ENCODE data around the gene CDCA7.

Gene CDCA7

DNA sequence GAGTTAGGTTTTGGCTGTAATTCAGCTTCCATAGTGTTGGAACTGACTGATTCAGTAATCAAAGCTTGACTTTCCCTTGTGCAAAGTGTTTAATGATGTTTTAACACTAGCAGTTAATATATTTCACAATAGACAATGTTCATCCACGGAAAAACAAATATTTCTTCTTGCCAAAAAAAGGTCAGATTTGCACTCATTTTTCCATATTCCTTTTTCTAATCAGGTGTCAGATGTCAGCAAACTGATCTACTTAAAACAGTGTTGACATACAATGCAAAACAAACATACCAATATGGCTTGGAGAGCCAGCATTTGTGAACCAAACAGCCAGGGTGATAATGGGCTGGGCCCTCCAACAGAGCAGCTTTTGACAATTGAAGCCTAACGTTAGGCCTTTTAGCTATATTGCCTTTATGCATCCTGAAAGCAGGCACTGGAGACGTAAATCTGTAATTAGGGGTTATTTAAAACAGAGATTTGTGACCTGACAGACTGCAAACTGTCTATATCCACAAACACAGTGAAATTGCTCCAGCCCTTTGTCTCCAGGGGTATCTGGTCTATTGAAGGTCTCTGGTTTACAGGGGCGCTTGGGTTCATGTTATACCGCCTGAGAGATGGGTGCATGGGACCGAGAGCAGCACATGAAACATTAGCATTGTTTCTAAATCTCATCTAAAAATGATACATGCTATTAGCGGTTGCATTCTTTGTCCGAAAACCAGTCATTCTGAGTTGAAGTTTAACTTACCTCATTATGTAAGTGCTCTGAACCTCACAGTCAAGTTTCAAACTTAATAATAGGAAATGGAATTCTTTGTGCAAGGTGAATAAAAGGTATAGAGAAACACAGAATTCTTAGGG is 7.1 kb upstream of the CDCA7 start:
- Histone ChIP-seq H3K4me1 (ENCODE audit: control insufficient read depth in 1 of 2, insufficient read depth in 2 of 2, low read length in 2 of 2) (no peaks in the 10 kb centered on the region), H3K36me3 (ENCODE audit: control insufficient read depth in 1 of 2, insufficient read depth in 2 of 2, low read length in 2 of 2) (no peaks in the 10 kb centered on the region), H3K4me3 (ENCODE audit: low read depth in 1 of 2, low read length in 2 of 2) (no peak overlapping the region), H3K27me3 (ENCODE audit: low read depth, low read length) (peaks cover 4% of the 10 kb centered on the region), H3K27ac (ENCODE audit: low read length) (no peak overlapping the region), H3K9me3 (ENCODE audit: control insufficient read depth in 1 of 2, low read length in 2 of 2) (peaks cover 4 to 10% of the 10 kb centered on the region in 2 donors)

GRCh38 chr2:173349287-173349686 is 5.4 kb upstream of the CDCA7 start:
- H3K27me3 ChIP-seq (ENCODE audit: low read depth, low read length): peaks cover 12% of the 10 kb centered on the region

GRCh38 chr2:173350383-173350782 is 4.3 kb upstream of the CDCA7 start:
- Histone ChIP-seq H3K4me3 (ENCODE audit: low read depth in 1 of 2, low read length in 2 of 2) (no peak overlapping the region), H3K27me3 (ENCODE audit: low read depth, low read length) (peaks cover 19% of the 10 kb centered on the region), H3K9me3 (ENCODE audit: control insufficient read depth in 1 of 2, low read length in 2 of 2) (peaks cover 4 to 8% of the 10 kb centered on the region in 2 donors), H3K4me1 (ENCODE audit: control insufficient read depth in 1 of 2, insufficient read depth in 2 of 2, low read length in 2 of 2) (peaks cover 0 to 14% of the 10 kb centered on the region in 2 donors), H3K36me3 (ENCODE audit: control insufficient read depth in 1 of 2, insufficient read depth in 2 of 2, low read length in 2 of 2) (no peaks in the 10 kb centered on the region), H3K27ac (ENCODE audit: low read length) (no peak overlapping the region)

More at GRCh38 chr2:173349287-173349686, 5.4 kb upstream of the CDCA7 start:
- Histone ChIP-seq H3K27ac (ENCODE audit: low read length) (no peak overlapping the region), H3K9me3 (ENCODE audit: control insufficient read depth in 1 of 2, low read length in 2 of 2) (peaks cover 4 to 10% of the 10 kb centered on the region in 2 donors), H3K4me1 (ENCODE audit: control insufficient read depth in 1 of 2, insufficient read depth in 2 of 2, low read length in 2 of 2) (peaks cover 0 to 4% of the 10 kb centered on the region in 2 donors), H3K36me3 (ENCODE audit: control insufficient read depth in 1 of 2, insufficient read depth in 2 of 2, low read length in 2 of 2) (no peaks in the 10 kb centered on the region), H3K4me3 (ENCODE audit: low read depth in 1 of 2, low read length in 2 of 2) (no peak overlapping the region)

GRCh38 chr2:173351879-173352278 is 2.8 kb upstream of the CDCA7 start:
- Histone ChIP-seq H3K27ac (ENCODE audit: low read length) (no peak overlapping the region), H3K4me3 (ENCODE audit: low read depth in 1 of 2, low read length in 2 of 2) (no peak overlapping the region), H3K27me3 (ENCODE audit: low read depth, low read length) (peaks cover 19% of the 10 kb centered on the region), H3K4me1 (ENCODE audit: control insufficient read depth in 1 of 2, insufficient read depth in 2 of 2, low read length in 2 of 2) (peaks cover 0 to 17% of the 10 kb centered on the region in 2 donors), H3K9me3 (ENCODE audit: control insufficient read depth in 1 of 2, low read length in 2 of 2) (no peaks in the 10 kb centered on the region), H3K36me3 (ENCODE audit: control insufficient read depth in 1 of 2, insufficient read depth in 2 of 2, low read length in 2 of 2) (no peaks in the 10 kb centered on the region)

DNA sequence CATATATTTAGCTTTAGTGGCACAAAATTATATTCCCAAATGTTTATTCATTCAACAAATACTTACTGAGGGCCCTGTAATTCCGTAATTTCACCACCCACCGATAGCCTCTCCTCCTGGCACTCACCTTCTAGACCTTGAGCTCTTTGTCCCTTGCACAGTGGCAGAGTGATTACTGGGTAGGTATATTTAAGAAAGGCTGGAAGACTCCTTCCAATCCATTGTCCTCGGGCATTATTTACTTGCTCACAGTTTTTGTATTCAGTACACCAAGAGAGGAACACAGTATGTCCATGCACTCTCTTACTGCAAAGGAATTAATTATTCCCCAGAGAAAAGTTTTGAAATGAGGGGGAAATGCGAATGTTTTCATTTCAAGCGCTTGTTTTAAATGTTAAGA is 1.1 kb upstream of the CDCA7 start:
- Histone ChIP-seq H3K27me3 (ENCODE audit: low read depth, low read length) (peaks cover 19% of the 10 kb centered on the region), H3K36me3 (ENCODE audit: control insufficient read depth in 1 of 2, insufficient read depth in 2 of 2, low read length in 2 of 2) (no peaks in the 10 kb centered on the region), H3K9me3 (ENCODE audit: control insufficient read depth in 1 of 2, low read length in 2 of 2) (no peaks in the 10 kb centered on the region), H3K27ac (ENCODE audit: low read length) (no peak overlapping the region), H3K4me3 (ENCODE audit: low read depth in 1 of 2, low read length in 2 of 2) (peak overlapping the region in 1 of 2 donors; percentile 62), H3K4me1 (ENCODE audit: control insufficient read depth in 1 of 2, insufficient read depth in 2 of 2, low read length in 2 of 2) (peaks cover 0 to 17% of the 10 kb centered on the region in 2 donors)

GRCh38 chr2:173354073-173354581 is 545 bp upstream of the CDCA7 start:
- Histone ChIP-seq H3K4me3 (ENCODE audit: low read depth in 1 of 2, low read length in 2 of 2) (peak overlapping the region; percentile 62 to 84), H3K36me3 (ENCODE audit: control insufficient read depth in 1 of 2, insufficient read depth in 2 of 2, low read length in 2 of 2) (no peaks in the 10 kb centered on the region), H3K4me1 (ENCODE audit: control insufficient read depth in 1 of 2, insufficient read depth in 2 of 2, low read length in 2 of 2) (peaks cover 0 to 17% of the 10 kb centered on the region in 2 donors), H3K27me3 (ENCODE audit: low read depth, low read length) (peaks cover 19% of the 10 kb centered on the region), H3K27ac (ENCODE audit: low read length) (peak overlapping the region; percentile 51), H3K9me3 (ENCODE audit: control insufficient read depth in 1 of 2, low read length in 2 of 2) (no peaks in the 10 kb centered on the region)

DNA sequence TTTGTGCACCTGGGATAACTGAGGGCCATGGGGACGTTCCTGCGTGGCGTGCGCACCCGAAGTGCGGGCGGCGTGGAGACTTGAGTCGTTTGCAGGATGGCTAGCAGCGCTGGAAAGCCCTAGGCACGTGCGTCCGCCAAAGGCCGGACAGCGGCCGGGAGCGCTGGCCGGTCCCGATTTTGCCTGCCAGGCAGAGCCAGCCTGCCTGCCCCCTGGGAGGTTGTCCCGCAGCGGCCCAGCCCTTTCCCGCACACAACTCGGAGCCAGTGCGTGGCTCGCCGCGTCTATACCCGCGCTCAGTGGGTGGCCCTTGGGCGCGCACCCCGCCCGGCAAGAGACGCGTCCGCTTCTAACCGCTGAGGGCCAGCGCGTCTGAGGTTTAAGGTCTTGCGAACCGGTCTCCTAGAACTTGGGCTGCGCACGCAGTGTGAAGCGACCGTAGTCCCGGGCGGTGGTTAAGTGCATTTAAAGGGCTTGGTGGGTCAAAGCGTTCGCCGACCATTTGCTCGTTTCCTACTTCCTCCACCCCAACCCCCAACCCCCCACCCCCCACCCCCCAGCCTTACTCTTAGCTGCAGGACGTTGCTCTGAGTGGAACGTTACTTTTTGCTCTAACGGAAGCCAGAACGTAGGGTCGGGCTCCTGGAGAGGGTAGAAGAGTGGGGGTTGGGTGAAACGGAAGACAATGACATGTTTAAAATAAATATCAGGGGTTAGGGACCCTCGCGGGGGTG is 627 bp downstream of the CDCA7 start:
- Histone ChIP-seq H3K4me1 (ENCODE audit: control insufficient read depth in 1 of 2, insufficient read depth in 2 of 2, low read length in 2 of 2) (peaks cover 0 to 17% of the 10 kb centered on the region in 2 donors), H3K27me3 (ENCODE audit: low read depth, low read length) (peaks cover 19% of the 10 kb centered on the region), H3K27ac (ENCODE audit: low read length) (no peak overlapping the region), H3K36me3 (ENCODE audit: control insufficient read depth in 1 of 2, insufficient read depth in 2 of 2, low read length in 2 of 2) (no peaks in the 10 kb centered on the region), H3K9me3 (ENCODE audit: control insufficient read depth in 1 of 2, low read length in 2 of 2) (no peaks in the 10 kb centered on the region), H3K4me3 (ENCODE audit: low read depth in 1 of 2, low read length in 2 of 2) (peak overlapping the region; percentile 62 to 84)

DNA sequence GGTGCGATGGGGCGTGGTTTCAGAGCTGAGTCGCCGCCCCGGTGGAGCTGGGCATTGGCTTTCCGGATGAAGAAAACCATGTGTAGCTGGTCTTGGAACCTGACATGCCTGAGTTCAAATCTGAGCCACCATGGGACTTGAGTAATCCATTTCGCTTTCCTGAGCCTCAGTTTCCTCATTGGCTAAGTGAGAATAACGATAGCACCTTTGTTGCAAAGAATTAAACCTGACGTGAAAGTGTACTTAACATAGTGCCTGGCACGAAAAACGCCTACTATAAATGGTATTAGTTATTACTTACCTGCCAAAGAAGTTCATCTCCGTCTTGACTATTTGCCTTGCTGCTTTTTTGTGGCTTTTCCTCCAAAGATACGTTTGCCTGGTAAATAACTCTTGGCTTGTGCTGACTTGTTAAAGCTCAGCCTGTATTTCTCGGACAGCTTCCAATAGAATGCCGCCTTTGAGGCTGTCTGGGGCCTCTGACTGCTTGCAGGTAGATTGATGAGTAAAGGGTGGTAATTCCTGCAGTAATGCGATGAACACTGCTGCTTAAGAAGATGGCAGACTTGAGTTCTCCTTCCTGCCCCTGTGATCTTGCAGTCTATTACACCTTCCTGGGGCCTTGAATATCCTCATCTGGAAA is 1.3 kb downstream of the CDCA7 start:
- Histone ChIP-seq H3K9me3 (ENCODE audit: control insufficient read depth in 1 of 2, low read length in 2 of 2) (no peaks in the 10 kb centered on the region), H3K36me3 (ENCODE audit: control insufficient read depth in 1 of 2, insufficient read depth in 2 of 2, low read length in 2 of 2) (no peaks in the 10 kb centered on the region), H3K4me1 (ENCODE audit: control insufficient read depth in 1 of 2, insufficient read depth in 2 of 2, low read length in 2 of 2) (peaks cover 0 to 17% of the 10 kb centered on the region in 2 donors), H3K27me3 (ENCODE audit: low read depth, low read length) (peaks cover 19% of the 10 kb centered on the region), H3K27ac (ENCODE audit: low read length) (no peak overlapping the region), H3K4me3 (ENCODE audit: low read depth in 1 of 2, low read length in 2 of 2) (peak overlapping the region in 1 of 2 donors; percentile 37)

DNA sequence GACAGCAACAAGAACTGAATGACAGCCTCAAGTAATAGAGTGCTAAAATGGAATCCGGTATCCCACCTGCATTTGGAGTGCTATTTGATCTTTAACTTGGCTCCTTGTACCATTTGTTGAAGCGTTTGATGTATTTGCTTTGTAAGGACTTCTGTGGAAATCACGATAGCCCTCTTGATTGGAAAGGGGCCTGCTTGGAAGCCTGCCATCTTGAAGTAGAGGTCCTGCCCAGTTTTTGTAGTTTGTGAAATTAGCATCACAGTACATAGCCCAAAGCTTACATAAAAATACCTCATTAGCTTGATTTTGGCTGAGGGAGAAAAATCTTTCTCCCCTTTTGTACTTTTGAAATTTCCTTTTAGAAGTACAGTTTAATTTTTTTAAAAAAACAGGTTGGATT is 2.7 kb downstream of the CDCA7 start:
- Histone ChIP-seq H3K4me1 (ENCODE audit: control insufficient read depth in 1 of 2, insufficient read depth in 2 of 2, low read length in 2 of 2) (peaks cover 0 to 17% of the 10 kb centered on the region in 2 donors), H3K9me3 (ENCODE audit: control insufficient read depth in 1 of 2, low read length in 2 of 2) (no peaks in the 10 kb centered on the region), H3K36me3 (ENCODE audit: control insufficient read depth in 1 of 2, insufficient read depth in 2 of 2, low read length in 2 of 2) (no peaks in the 10 kb centered on the region), H3K4me3 (ENCODE audit: low read depth in 1 of 2, low read length in 2 of 2) (no peak overlapping the region), H3K27ac (ENCODE audit: low read length) (no peak overlapping the region), H3K27me3 (ENCODE audit: low read depth, low read length) (peaks cover 14% of the 10 kb centered on the region)

GRCh38 chr2:173358616-173359015 is 3.9 kb downstream of the CDCA7 start:
- Histone ChIP-seq H3K27ac (ENCODE audit: low read length) (no peak overlapping the region), H3K9me3 (ENCODE audit: control insufficient read depth in 1 of 2, low read length in 2 of 2) (no peaks in the 10 kb centered on the region), H3K27me3 (ENCODE audit: low read depth, low read length) (peaks cover 13% of the 10 kb centered on the region), H3K36me3 (ENCODE audit: control insufficient read depth in 1 of 2, insufficient read depth in 2 of 2, low read length in 2 of 2) (no peaks in the 10 kb centered on the region), H3K4me3 (ENCODE audit: low read depth in 1 of 2, low read length in 2 of 2) (no peak overlapping the region), H3K4me1 (ENCODE audit: control insufficient read depth in 1 of 2, insufficient read depth in 2 of 2, low read length in 2 of 2) (peaks cover 0 to 17% of the 10 kb centered on the region in 2 donors)

DNA sequence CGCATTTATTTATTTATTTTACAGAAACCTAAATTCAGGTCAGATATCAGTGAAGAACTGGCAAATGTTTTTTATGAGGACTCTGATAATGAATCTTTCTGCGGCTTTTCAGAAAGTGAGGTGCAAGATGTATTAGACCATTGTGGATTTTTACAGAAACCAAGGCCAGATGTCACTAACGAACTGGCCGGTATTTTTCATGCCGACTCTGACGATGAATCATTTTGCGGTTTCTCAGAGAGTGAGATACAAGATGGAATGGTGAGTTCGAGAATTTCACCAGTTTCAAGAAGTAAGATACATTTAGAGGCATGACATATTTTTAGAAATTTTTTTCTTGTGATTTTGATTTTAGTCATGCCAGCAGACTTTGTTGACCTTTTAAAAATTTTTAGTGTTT is 4.6 kb downstream of the CDCA7 start:
- Histone ChIP-seq H3K4me3 (ENCODE audit: low read depth in 1 of 2, low read length in 2 of 2) (no peak overlapping the region), H3K27ac (ENCODE audit: low read length) (no peak overlapping the region), H3K4me1 (ENCODE audit: control insufficient read depth in 1 of 2, insufficient read depth in 2 of 2, low read length in 2 of 2) (peaks cover 0 to 14% of the 10 kb centered on the region in 2 donors), H3K36me3 (ENCODE audit: control insufficient read depth in 1 of 2, insufficient read depth in 2 of 2, low read length in 2 of 2) (no peaks in the 10 kb centered on the region), H3K27me3 (ENCODE audit: low read depth, low read length) (peaks cover 7% of the 10 kb centered on the region), H3K9me3 (ENCODE audit: control insufficient read depth in 1 of 2, low read length in 2 of 2) (no peaks in the 10 kb centered on the region)
